ENCODE measurements around the gene PIGH.

DNA sequence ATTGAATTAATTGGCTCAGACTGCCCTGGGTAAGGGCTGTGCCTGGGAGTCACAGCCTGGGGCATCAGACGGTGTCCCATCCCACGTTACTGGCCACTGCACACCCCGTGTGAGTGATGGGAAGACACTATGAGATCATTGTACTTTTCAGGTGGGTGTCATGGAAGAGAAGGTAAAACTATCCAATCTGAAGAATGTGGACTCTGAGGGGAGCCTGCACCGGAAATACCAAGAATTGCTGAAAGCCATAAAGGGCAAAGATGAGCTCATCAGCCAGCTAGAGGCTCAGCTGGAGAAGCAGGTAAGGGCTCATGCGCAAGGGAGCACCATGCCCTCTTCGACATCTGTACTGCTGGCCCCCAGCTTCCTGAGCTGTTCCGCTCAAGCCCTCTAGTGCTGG is 43.0 kb downstream of the PIGH start:
- TF ChIP-seq POLR2A (IDR thresholded peaks at IDR 0.05) (no peak), CTCF (IDR thresholded peaks at IDR 0.05) (no peak)

All from thyroid gland (tissue), 4 donors.